Measurements from ENCODE around the gene ANO9.

Gene ANO9

DNA sequence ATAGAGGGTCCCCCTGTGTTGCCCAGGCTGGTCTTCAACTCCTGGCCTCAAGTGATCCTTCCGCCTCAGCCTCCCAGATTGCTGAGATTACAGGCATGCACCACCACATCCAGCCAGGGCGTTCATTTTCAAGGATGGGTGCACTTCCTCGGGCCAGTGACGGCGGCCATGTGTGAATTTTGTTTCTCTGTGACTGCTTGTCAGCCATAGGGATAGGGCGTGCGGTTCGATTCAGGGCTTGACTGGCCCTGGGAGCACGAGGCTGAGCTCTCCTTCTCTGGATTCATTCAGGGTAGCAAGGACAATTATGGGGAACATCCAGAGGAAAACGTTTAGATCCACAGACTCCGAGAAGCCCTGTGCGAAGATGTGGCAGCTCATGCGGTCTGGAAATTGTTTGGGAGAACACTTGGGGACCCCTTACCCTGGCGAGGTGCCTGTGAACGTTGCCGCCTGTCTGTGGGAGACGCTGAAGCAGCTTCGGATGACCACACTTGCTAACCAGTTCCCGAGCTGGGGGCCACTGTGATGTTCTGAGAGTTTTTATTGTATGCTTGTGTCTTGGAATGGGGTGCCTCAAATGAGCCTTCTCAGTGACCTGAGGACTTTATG lies 11.2 kb upstream of the ANO9 start:
- no peak for TF ChIP-seq CTCF (IDR thresholded peaks at IDR 0.05; ENCODE audit: control insufficient read depth, extremely low read depth, insufficient read depth)
- no peak overlapping the region for H3K4me3 ChIP-seq (ENCODE audit: low read depth, low read length)
- DNase-seq (ENCODE audit: low read depth) = no peak

- no peak overlapping the region for H3K4me3 ChIP-seq (ENCODE audit: low read depth, low read length)
- TF ChIP-seq CTCF (IDR thresholded peaks at IDR 0.05; ENCODE audit: control insufficient read depth, extremely low read depth, insufficient read depth) = no peak
- no peak for DNase-seq (ENCODE audit: low read depth)
These were observed 10.5 kb upstream of the ANO9 start for GRCh38 chr11:452203-452744.

DNA sequence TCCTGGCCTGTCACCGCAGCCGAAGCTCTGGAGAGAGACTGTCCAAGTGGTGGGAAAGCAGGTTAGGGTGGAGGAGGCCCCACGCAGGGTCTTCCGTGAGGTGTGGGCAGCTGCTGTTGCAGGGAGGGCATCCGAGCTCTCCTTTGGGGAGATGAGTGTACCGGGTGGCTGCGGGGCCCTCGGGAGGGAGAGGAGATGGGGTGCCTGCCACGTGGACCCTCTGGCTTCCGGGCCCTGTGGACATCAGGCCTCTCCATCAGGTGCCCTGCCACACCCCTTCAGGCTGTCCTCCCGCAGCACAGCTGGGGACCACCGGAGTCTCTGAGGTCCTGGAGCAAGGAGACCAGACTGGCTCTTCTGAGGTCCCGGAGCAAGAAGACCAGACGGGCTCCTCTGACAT lies 9.9 kb upstream of the ANO9 start:
- no peak for TF ChIP-seq CTCF (IDR thresholded peaks at IDR 0.05; ENCODE audit: control insufficient read depth, extremely low read depth, insufficient read depth)
- no peak for DNase-seq (ENCODE audit: low read depth)
- H3K4me3 ChIP-seq (ENCODE audit: low read depth, low read length) = peak overlapping the region; percentile 88

GRCh38 chr11:450809-451451 lies 9.1 kb upstream of the ANO9 start:
- peak; percentile 34 for DNase-seq (ENCODE audit: low read depth)
- peak; percentile 70 for TF ChIP-seq CTCF (IDR thresholded peaks at IDR 0.05; ENCODE audit: control insufficient read depth, extremely low read depth, insufficient read depth)
- peak overlapping the region; percentile 88 for H3K4me3 ChIP-seq (ENCODE audit: low read depth, low read length)

GRCh38 chr11:449889-450808 lies 8.3 kb upstream of the ANO9 start, which contains the start of gene PTDSS2:
Gene PTDSS2, plus strand, starts transcription at chr11:450279. Its CDS starts 177 bp downstream, at chr11:450456.
- TF ChIP-seq CTCF (IDR thresholded peaks at IDR 0.05; ENCODE audit: control insufficient read depth, extremely low read depth, insufficient read depth) = no peak
- peak within 1 kb of the TSS; percentile 88 for H3K4me3 ChIP-seq (ENCODE audit: low read depth, low read length)
- peak; percentile 87 for DNase-seq (ENCODE audit: low read depth)

GRCh38 chr11:447923-448731 lies 6.3 kb upstream of the ANO9 start:
- H3K4me3 ChIP-seq (ENCODE audit: low read depth, low read length) = peak overlapping the region; percentile 67
- peak; percentile 65 for DNase-seq (ENCODE audit: low read depth)
- TF ChIP-seq CTCF (IDR thresholded peaks at IDR 0.05; ENCODE audit: control insufficient read depth, extremely low read depth, insufficient read depth) = peak; percentile 83
